Aorta (tissue), 5 donors: ENCODE measurements around the gene SLC7A9. TPM values are rescaled to one million over a fixed set of nuclear protein-coding genes. Genes with fewer than 3 reads are reported as not detected.

Experiments
- ATAC-seq: fragments of 200-7000 bp; cut with Tn5 transposase; one replicate; pipeline ENCODE4 v1.9.1; 2022; ENCODE audit warnings: moderate library complexity; ENCODE audit not compliant: low FRiP score
- DNase-seq, 2 donors: peaks; one replicate each; pipeline ENCODE4 v3.0.0-alpha.2; 2020
- H3K27ac ChIP-seq, 2 donors: one replicate each; pipeline ENCODE4 v1.5.1; 2013; ENCODE audit warnings: low read length in 2 of 2, mild to moderate bottlenecking in 2 of 2, moderate library complexity in 2 of 2, control low read depth in 1 of 2, inconsistent platforms in 1 of 2, low read depth in 1 of 2
- H3K27me3 ChIP-seq, 2 donors: one replicate each; pipeline ENCODE4 v1.6.1; 2013; ENCODE audit warnings: control low read depth in 1 of 2, low read length in 1 of 2, mild to moderate bottlenecking in 1 of 2, moderate library complexity in 1 of 2; ENCODE audit not compliant: insufficient read depth in 2 of 2, control insufficient read depth in 1 of 2
- H3K36me3 ChIP-seq, 2 donors: one replicate each; pipeline ENCODE4 v1.6.1; 2013; ENCODE audit warnings: control low read depth in 1 of 2, low read length in 1 of 2, mild to moderate bottlenecking in 1 of 2; ENCODE audit not compliant: insufficient read depth in 2 of 2, control insufficient read depth in 1 of 2
- H3K4me1 ChIP-seq, 2 donors: one replicate each; pipeline ENCODE4 v1.6.1; 2013; ENCODE audit warnings: low read length in 2 of 2, control low read depth in 1 of 2, mild to moderate bottlenecking in 1 of 2, moderate library complexity in 1 of 2; ENCODE audit not compliant: insufficient read depth in 2 of 2, control insufficient read depth in 1 of 2
- H3K4me3 ChIP-seq, 2 donors: one replicate each; pipeline ENCODE4 v1.5.1; 2013; ENCODE audit warnings: low read length in 2 of 2, control low read depth in 1 of 2, mild to moderate bottlenecking in 1 of 2
- H3K9me3 ChIP-seq: one replicate; pipeline ENCODE4 v1.6.1; 2013; ENCODE audit warnings: mild to moderate bottlenecking, low read length; ENCODE audit not compliant: control insufficient read depth
- WGBS, 2 donors: extraction: QIAGEN DNeasy Blood & Tissue Kit; methylation state at CpG; one replicate each; pipeline ENCODE4 v1.1.7; 2013; 5-methylcytosine and 5-hydroxymethylcytosine counted together
- intact Hi-C, 2 donors: fragments of 100-400 bp; cut with DNase I; formaldehyde crosslinking; loops; one replicate each; pipeline versions ENCODE4 v1.14.2 to v1.15.0; 2022
- polyA plus RNA-seq, 2 donors: library from polyadenylated mRNA; stranded (reverse); fragments of 200-250 nt; gene quantifications; one replicate each; pipeline ENCODE4 v1.2.3, GENCODE V29; 2013
- total RNA-seq, 2 donors: library from RNA; stranded (reverse); fragmentation: NEBNext Ultra II Directional; extraction: Animal tissue kit (Norgen Biotek cat#: 25700); gene quantifications; one replicate each; pipeline ENCODE4 v1.2.1, GENCODE V29; 2021
- donor health status: healthy with polysubstance abuse.
- donor health status: Bipolar disorder and iron deficiency.
- donor health status: DM: no; HTN: no; CAD: no.
- donor health status: DM: no; HTN: no; CAD: no.
- donor health status: DM: yes; HTN: yes; CAD: no.

The SLC7A9 gene
- total and polyA plus RNA-seq, 4 donors = 0.26 to 8.9 (median 1.1) TPM

DNA sequence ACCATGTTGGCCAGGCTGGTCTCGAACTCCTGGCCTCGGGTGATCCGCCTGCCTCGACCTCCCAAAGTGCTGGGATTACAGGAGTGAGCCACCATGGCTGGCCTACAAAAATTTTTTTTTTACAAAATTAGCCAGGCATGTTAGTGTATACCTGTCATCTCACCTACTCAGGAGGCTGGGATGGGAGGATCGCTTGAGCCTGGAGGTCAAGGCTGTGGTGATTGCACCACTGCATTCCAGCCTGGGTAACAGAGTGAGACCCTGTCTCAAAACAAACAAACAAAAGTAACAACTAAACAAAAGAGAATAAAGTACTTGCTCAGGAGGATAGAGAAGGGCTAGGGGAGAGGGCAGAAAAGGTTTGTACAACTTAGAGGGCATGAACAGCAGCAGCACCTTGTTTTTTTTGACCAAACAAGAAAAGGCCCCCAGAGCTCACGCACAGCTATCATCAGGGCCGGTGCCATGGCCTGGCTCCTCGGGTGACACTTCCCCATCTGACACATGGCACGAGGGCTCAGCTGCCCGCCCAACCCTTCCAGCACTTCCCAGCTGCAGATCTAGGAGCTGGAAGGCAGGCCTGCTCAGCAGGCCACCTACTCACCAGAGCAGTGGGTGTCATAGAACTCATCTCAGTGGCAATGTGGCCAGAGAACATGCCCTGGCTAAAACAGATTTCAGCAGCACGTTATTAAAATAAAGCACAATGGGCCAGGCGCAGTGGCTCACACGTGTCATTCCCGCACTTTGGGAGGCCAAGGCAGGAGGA lies 8.6 kb upstream of the SLC7A9 start:
- ATAC-seq = no peak
- WGBS, 2 donors = 94 to 96% methylated on average over 14 of the region's 14 CpGs

DNA sequence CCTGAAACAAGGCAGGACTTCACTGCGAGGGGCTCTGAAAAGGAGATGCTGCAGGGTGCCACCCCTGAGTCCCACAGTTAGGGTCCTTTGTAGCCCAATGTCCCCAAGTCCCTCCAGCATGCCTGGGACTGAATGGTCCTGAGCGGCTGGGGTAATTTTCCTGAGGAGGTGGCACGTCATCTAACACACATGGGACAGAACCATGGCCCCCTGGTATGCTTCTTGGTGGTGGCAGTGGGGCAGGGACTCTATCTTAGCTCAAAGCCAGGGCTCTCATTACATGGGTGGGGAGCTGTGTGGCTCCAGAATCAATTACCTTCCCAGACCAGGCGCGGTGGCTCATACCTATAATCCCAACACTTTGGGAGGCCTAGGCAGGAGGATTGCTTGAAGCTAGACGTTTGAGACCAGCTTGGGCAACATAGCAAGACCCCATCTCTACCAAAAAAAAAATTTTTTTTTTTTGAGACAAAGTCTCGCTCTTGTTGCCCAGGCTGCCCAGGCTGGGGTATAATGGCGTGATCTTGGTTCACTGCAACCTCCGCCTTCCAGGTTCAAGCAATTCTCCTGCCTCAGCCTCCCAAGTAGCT lies 7.9 kb upstream of the SLC7A9 start:
- DNase-seq (no peak), ATAC-seq (no peak)
- Histone ChIP-seq H3K36me3 (peaks cover 0 to 5% of the 10 kb centered on the region in 2 donors), H3K9me3 (no peaks in the 10 kb centered on the region), H3K27ac (no peak overlapping the region), H3K27me3 (no peaks in the 10 kb centered on the region), H3K4me1 (no peaks in the 10 kb centered on the region), H3K4me3 (no peak overlapping the region)
- intact Hi-C loops = no loop called here
- WGBS, 2 donors = 87 to 91% methylated on average over 9 of the region's 9 CpGs

More for the DNA sequence above, 8.6 kb upstream of the SLC7A9 start:
- peaks cover 0 to 5% of the 10 kb centered on the region in 2 donors for H3K36me3 ChIP-seq
- H3K27me3 ChIP-seq = no peaks in the 10 kb centered on the region
- DNase-seq = no peak
- H3K9me3 ChIP-seq = no peaks in the 10 kb centered on the region
- no peaks in the 10 kb centered on the region for H3K4me1 ChIP-seq
- intact Hi-C loops = no loop called here
- H3K4me3 ChIP-seq = no peak overlapping the region
- no peak overlapping the region for H3K27ac ChIP-seq

DNA sequence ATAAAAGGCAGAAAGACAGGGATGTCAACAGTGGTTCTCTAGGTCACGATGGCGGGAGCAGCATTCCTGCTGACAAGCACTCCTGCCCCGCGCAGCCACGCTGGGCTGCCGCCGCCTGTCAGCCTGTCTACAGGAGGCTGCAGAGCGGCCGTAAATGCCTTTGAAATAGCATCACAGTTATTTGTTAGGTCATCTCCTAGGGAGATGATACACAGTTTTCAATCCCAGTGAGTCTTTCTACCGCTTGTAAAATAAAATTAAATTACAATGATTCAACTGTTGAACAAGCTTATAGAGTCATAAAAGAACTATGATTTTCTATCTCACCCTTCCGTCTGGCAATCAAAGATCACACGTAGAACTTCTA lies 7.3 kb upstream of the SLC7A9 start:
- H3K9me3 ChIP-seq = no peaks in the 10 kb centered on the region
- ATAC-seq (no peak), DNase-seq (no peak)
- peaks cover 0 to 5% of the 10 kb centered on the region in 2 donors for H3K36me3 ChIP-seq
- H3K27ac ChIP-seq = no peak overlapping the region
- no peaks in the 10 kb centered on the region for H3K4me1 ChIP-seq
- 67 to 78% methylated on average over 12 of the region's 12 CpGs for WGBS, 2 donors
- intact Hi-C loops = no loop called here
- no peaks in the 10 kb centered on the region for H3K27me3 ChIP-seq
- H3K4me3 ChIP-seq = no peak overlapping the region

DNA sequence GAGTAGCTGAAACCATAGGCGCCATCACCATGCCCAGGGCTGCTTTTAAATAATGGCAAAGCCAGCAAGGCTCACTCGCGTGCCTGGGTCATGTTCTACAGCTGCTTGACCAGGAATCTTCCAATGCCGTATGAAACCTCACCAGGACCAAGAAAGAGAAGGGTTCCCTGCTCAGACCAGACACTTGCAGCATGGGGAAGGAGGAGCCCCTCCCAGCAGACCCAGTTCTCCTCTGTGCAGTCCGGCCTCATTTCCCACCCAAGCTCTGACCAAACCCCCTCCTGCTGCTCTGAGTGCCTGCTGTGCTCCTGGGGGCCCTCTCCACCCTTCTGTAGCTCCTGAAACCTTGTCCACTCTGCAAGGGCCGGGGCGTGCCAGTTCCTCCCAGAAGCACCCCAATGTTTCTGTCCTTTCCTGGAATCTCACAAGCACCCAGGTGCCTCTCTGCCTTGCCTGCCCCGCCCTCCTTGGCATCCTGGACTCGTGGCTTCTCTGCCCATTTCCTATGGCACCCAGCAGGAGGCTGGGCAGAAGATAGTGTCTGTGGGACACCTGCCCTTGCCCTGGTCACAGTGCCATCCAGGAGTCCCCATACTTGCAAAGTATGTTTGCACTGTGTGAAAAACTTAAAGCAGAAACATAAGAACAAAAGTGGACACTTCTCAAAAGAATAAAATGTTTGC lies 6.8 kb upstream of the SLC7A9 start:
- H3K27me3 ChIP-seq = no peaks in the 10 kb centered on the region
- no peak overlapping the region for H3K27ac ChIP-seq
- no peak for ATAC-seq
- H3K36me3 ChIP-seq = peaks cover 0 to 2% of the 10 kb centered on the region in 2 donors
- intact Hi-C loops = no loop called here
- H3K9me3 ChIP-seq = no peaks in the 10 kb centered on the region
- H3K4me1 ChIP-seq = no peaks in the 10 kb centered on the region
- no peak for DNase-seq
- no peak overlapping the region for H3K4me3 ChIP-seq
- 85% methylated on average over 9 of the region's 9 CpGs for WGBS, 2 donors

DNA sequence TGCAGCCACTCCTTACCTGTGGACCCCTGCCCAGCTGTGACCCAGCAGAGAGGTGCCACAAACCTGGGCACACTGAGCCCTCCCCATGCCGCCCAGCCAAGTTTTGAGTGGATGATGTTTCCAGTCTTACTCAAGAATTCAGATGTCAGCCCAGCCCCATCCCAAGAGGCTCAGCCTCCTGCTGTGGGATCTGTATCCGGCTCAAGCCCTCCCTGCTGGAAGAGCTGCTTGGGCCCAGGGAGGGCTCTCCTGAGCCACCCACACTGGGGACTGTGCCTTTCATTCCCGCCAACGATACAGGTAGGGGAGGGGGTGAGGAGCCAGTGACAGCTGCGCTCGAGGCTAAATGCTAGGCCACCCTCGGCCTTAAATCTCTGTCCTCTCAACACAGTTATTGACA lies 5.9 kb upstream of the SLC7A9 start:
- peaks cover 0 to 2% of the 10 kb centered on the region in 2 donors for H3K36me3 ChIP-seq
- no peak overlapping the region for H3K27ac ChIP-seq
- ATAC-seq (no peak), DNase-seq (no peak)
- H3K4me3 ChIP-seq = no peak overlapping the region
- intact Hi-C loops = no loop called here
- no peaks in the 10 kb centered on the region for H3K4me1 ChIP-seq
- no peaks in the 10 kb centered on the region for H3K9me3 ChIP-seq
- H3K27me3 ChIP-seq = no peaks in the 10 kb centered on the region
- 65 to 67% methylated on average over 7 of the region's 7 CpGs for WGBS, 2 donors

DNA sequence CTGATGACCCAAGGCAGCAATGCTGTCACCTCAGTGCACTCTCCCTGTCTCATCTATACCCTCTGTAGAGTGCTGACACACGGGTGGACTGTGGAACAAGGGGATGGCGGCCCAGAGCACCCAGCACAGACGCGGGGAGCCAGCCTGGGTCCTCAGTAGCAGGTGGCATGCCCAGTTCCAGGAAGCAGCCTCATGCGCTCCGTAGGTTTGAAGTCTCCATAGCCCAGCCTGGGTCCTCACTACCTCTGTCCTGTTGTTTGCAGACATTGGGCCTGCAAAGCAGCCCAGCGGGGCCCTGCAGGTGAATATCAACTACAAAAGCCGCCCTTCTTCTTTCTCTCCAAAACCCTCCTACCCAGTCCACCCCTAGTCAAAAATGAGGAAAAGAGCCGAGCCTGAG lies 5.0 kb upstream of the SLC7A9 start:
- WGBS, 2 donors = 87 to 90% methylated on average over 9 of the region's 9 CpGs
- ATAC-seq = no peak
- H3K36me3 ChIP-seq = peaks cover 0 to 2% of the 10 kb centered on the region in 2 donors

DNA sequence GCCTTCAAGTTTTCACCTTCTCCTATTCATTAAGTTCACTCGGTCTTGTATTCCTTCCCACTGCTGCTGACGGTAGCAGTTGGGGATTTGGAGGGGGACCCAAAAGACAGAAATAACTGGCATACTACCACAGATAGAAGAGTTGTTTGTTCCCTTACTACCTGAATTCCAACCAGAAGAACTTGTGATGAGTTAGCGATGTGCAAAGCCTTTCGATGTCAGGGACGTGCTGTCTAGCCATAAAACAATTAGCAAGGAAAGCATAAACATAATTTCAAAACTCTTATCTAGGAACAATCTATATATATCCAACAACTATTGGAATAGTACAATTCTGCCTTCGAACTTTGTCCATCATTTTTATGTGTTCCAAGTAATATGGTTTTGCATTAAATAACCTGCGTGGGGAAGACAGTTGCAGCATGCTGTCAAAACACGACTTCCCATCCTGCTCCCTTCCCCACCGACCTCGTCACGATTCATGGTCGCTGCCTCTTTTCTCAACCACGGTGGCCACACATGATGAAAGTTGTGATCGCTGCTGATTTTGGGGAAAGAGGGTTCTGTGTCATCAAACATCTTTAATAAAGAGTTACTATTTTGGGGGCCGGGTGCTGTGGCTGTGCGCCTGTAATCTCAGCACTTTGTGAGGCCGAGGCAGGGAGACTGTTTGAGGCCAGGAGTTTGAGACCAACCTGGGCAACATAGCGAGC lies 3.8 kb upstream of the SLC7A9 start:
- H3K4me3 ChIP-seq = no peak overlapping the region
- ATAC-seq = no peak
- H3K4me1 ChIP-seq = no peaks in the 10 kb centered on the region
- no peaks in the 10 kb centered on the region for H3K27me3 ChIP-seq
- no peaks in the 10 kb centered on the region for H3K9me3 ChIP-seq
- intact Hi-C loops = no loop called here
- no peak for DNase-seq
- 84 to 86% methylated on average over 18 of the region's 18 CpGs for WGBS, 2 donors
- no peaks in the 10 kb centered on the region for H3K36me3 ChIP-seq
- no peak overlapping the region for H3K27ac ChIP-seq

More for the DNA sequence above, 5.0 kb upstream of the SLC7A9 start:
- no peaks in the 10 kb centered on the region for H3K9me3 ChIP-seq
- intact Hi-C loops = no loop called here
- no peak for DNase-seq
- H3K4me3 ChIP-seq = no peak overlapping the region
- no peak overlapping the region for H3K27ac ChIP-seq
- H3K27me3 ChIP-seq = no peaks in the 10 kb centered on the region
- H3K4me1 ChIP-seq = no peaks in the 10 kb centered on the region

DNA sequence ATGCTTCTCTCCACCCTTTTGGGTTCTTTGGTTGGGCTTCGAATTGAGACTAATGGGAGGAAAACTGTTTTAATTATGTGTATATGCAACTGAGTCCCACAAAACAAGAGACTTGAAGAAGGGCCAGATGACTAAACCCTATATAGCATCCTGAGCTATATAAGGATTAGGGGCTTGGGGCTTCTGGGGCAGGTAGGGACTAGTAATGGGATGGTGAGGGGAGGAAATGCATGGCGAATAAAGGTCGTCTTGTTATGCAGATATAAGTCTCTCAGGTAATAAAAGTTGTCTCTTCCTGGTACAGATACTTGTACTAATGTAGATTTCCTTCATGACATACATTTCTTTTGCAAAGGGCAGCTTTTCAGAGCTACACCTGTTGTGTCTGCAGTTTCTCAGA lies 2.8 kb upstream of the SLC7A9 start:
- DNase-seq (no peak), ATAC-seq (no peak)
- intact Hi-C loops = no loop called here
- WGBS, 2 donors = 92 to 95% methylated on average over 3 of the region's 3 CpGs
- no peaks in the 10 kb centered on the region for H3K27me3 ChIP-seq
- no peaks in the 10 kb centered on the region for H3K9me3 ChIP-seq
- no peaks in the 10 kb centered on the region for H3K36me3 ChIP-seq
- H3K4me3 ChIP-seq = no peak overlapping the region
- H3K27ac ChIP-seq = no peak overlapping the region
- no peaks in the 10 kb centered on the region for H3K4me1 ChIP-seq
